RWPE2 (cell line): Measurements from ENCODE around the gene HMHB1.
"Not testable (repeated sequence)": the region's sequence is repeated elsewhere in the genome, so short reads cannot be mapped to it uniquely, and the experiment has no call there.

Experiments used
- ATAC-seq: fragments of 200-7000 bp; cut with Tn5 transposase; 3 replicates; pipeline ENCODE4 v1.9.1; 2021; ENCODE audit warnings: low read depth
- DNase-seq: peaks from one replicate; pipeline ENCODE4 v3.0.0-alpha.2; 2020; ENCODE audit warnings: low spot score
- H3K27ac ChIP-seq: fragments of 450-650 bp; 2 replicates; pipeline ENCODE4 v1.5.1; 2017; ENCODE audit warnings: mild to moderate bottlenecking; ENCODE audit not compliant: poor library complexity, severe bottlenecking
- H3K27me3 ChIP-seq: fragments of 250-450 bp; sonication (Bioruptor Pico); 2 replicates; pipeline ENCODE4 v1.5.1; 2021; ENCODE audit warnings: mild to moderate bottlenecking, moderate library complexity; ENCODE audit not compliant: insufficient read depth, poor library complexity, severe bottlenecking
- H3K36me3 ChIP-seq: fragments of 250-450 bp; sonication (Bioruptor Pico); 2 replicates; pipeline ENCODE4 v1.5.1; 2020; ENCODE audit warnings: low read depth, mild to moderate bottlenecking, moderate library complexity
- H3K4me1 ChIP-seq: fragments of 250-450 bp; sonication (Bioruptor Pico); 2 replicates; pipeline ENCODE4 v1.5.1; 2021; ENCODE audit warnings: mild to moderate bottlenecking, moderate library complexity; ENCODE audit not compliant: insufficient read depth, poor library complexity, severe bottlenecking
- H3K4me3 ChIP-seq: fragments of 250-450 bp; sonication (Bioruptor Pico); 2 replicates; pipeline ENCODE4 v1.5.1; 2021; ENCODE audit warnings: mild to moderate bottlenecking, moderate library complexity; ENCODE audit not compliant: severe bottlenecking
- H3K9me3 ChIP-seq: fragments of 250-450 bp; sonication (Bioruptor Pico); 2 replicates; pipeline ENCODE4 v1.5.1; 2021; ENCODE audit warnings: mild to moderate bottlenecking, moderate library complexity; ENCODE audit not compliant: severe bottlenecking
- CTCF ChIP-seq: fragments of 450-650 bp; IDR thresholded peaks from one replicate; pipeline ENCODE4 v1.5.1; 2017; ENCODE audit warnings: mild to moderate bottlenecking, moderate library complexity; ENCODE audit not compliant: poor library complexity, severe bottlenecking

Gene HMHB1

GRCh38 chr5:143807401-143807800 is 4.6 kb upstream of the HMHB1 start:
- DNase-seq (no peak), ATAC-seq (no peak)
- no peak overlapping the region for H3K27ac ChIP-seq
- H3K36me3 ChIP-seq = no peaks in the 10 kb centered on the region
- no peaks in the 10 kb centered on the region for H3K27me3 ChIP-seq
- no peak overlapping the region for H3K4me3 ChIP-seq
- no peaks in the 10 kb centered on the region for H3K9me3 ChIP-seq
- no peaks in the 10 kb centered on the region for H3K4me1 ChIP-seq
- TF ChIP-seq CTCF = no peak

- DNase-seq, ATAC-seq: not testable (repeated sequence)
Observed at GRCh38 chr5:143816370-143816769, 4.4 kb downstream of the HMHB1 start.

GRCh38 chr5:143819716-143820115 is 7.8 kb downstream of the HMHB1 start:
- TF ChIP-seq CTCF = no peak
- Histone ChIP-seq H3K27ac (no peak overlapping the region), H3K27me3 (no peaks in the 10 kb centered on the region), H3K9me3 (no peaks in the 10 kb centered on the region), H3K4me3 (no peak overlapping the region), H3K36me3 (no peaks in the 10 kb centered on the region), H3K4me1 (no peaks in the 10 kb centered on the region)
- ATAC-seq (no peak), DNase-seq (no peak)

More at GRCh38 chr5:143816370-143816769, 4.4 kb downstream of the HMHB1 start:
- not testable (repeated sequence) for H3K4me3 ChIP-seq, H3K27me3 ChIP-seq, H3K9me3 ChIP-seq, H3K27ac ChIP-seq, H3K36me3 ChIP-seq, H3K4me1 ChIP-seq

GRCh38 chr5:143820451-143820850 is 8.5 kb downstream of the HMHB1 start:
- TF ChIP-seq CTCF = no peak
- Histone ChIP-seq H3K36me3 (no peaks in the 10 kb centered on the region), H3K27ac (no peak overlapping the region), H3K27me3 (no peaks in the 10 kb centered on the region), H3K4me3 (no peak overlapping the region), H3K4me1 (no peaks in the 10 kb centered on the region), H3K9me3 (no peaks in the 10 kb centered on the region)
- DNase-seq (no peak), ATAC-seq (no peak)

- no peaks in the 10 kb centered on the region for H3K9me3 ChIP-seq
- ATAC-seq (peak; percentile 90), DNase-seq (peak; percentile 77)
- H3K27me3 ChIP-seq = no peaks in the 10 kb centered on the region
- H3K36me3 ChIP-seq = no peaks in the 10 kb centered on the region
- no peak overlapping the region for H3K4me3 ChIP-seq
- H3K4me1 ChIP-seq = peaks cover 11% of the 10 kb centered on the region
- no peak overlapping the region for H3K27ac ChIP-seq
- peak; percentile 99 for TF ChIP-seq CTCF
Observed at GRCh38 chr5:143824851-143825720, 13.1 kb downstream of the HMHB1 start.
